GM19023 (cell line): ENCODE results near the gene COL2A1.
A peak's percentile ranks its signal among the peaks of the same experiment; 100 is the strongest.

Experiments
- ATAC-seq: cut with Tn5 transposase; IDR thresholded peaks from one replicate; pipeline ENCODE4 v1.9.1; 2021; ENCODE audit warnings: mild to moderate bottlenecking, moderate library complexity; ENCODE audit not compliant: unreplicated experiment

Gene COL2A1

DNA sequence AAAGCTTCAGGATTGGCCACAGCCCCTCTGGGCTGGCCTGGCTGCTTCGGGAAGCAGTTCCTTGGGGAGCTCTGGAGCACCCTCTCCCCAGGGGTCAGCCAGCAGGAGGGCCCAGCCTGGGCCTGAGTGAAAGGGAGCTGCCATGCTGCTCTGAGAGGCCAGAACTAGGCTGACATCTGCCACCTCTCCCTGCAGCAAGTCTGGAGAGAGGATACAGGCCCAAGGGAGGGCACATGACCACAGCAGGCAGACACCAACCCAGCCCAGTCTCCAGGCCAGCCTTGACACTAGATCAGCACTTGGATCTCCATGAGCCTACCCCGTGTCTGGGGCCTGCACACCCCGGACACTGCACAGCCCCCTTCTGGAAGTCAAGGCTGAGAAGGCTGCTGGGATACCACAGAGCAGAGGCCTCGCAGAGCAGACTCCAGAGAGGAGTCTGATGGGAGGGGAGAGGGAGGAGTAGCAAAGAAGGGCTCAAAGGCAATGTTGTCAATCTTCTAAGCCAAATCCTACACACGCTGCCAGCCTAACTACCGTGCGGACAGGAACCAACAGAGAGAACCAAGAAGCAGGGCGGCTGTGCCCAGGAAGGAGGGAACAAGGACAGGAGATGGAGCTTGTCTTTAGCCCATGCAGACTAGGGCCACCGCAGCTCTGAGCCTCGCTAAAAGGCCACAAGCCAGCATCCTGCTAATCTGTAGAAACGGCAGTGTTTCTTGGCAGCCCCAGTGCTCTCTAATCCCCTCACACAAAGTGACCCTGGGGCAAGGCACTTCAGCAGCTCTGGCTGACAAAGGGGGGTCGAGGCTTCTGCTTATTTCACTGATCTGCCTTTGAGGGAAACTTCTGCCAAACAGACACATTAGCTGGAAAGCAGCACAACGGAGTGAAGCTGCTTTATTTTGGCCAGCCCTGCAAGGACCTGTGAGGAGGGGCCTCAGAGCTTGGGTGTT, 12.9 kb downstream of the COL2A1 start:
- no peak for ATAC-seq

DNA sequence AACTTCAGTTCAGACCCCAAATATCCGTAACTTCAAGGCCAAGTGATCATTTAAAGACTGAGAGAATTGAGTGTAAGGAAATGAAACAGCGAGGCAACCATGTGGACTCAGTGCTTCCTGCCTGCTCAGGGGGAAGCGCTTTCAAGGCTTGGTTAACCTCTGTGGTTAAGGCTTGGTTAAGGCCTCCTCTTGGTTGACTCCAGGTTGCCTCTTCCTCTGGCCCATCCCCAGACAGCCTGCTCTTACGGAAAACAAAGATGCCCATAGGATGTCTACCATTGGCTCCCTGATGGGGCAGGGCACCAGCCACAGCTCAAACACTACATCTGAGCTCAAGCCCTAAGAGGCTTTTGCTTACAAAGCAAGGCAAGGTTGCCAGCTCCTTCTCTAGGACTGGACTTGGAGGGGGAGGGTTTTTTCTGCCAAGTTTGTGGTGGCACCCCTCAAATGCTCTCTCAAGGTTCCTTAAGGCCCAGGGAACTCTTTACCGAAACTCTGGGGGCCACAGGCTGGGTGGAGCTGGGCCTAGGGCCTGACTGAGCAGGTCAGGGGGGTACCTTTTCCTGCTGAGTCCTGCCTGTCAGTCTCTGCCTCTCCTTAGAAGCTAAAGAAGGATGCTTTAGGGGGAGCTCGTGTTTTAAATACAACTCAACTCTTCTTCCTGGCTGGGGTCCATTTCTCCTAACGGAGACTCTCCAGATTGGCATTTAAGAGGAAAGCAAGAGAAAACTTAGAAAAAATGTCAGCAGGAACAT, 13.7 kb downstream of the COL2A1 start:
- ATAC-seq: peak; percentile 85

DNA sequence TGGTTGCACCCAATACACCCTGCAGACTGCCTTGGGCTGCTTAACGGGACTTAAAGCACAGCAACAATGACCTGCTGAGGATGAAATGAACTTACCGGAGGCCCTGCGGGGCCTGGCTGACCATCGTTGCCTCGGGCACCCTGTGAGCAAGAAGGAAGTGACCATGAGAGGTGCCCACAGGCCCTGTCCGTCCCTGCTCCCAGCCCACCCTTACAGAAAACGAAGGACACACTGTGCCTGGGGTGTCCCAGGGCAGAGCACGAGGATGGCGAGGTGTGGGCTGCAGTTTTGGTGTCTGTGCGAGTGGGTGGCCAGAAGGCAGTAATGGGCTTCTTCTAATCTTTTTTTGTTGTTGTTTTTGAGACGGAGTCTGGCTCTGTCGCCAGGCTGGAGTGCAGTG, 14.6 kb downstream of the COL2A1 start:
- no peak for ATAC-seq

DNA sequence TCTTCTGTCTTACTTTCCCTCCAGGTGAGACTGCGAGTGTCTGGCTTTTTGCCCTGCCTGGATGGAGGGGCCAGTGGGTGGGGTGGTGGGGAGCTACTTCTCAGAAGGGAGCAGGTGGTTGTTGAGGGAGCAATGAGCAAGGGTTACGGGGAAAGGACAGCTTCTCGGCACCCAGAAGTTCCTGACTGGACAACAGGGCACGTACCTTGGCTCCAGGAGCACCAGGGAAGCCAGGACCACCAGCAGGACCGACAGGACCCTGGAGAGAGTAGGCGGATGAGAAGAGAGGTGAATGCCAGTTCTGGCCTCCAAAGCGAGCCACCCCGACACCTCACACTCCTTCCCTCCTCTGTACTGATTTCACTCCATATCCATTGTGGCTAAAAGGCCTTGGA, 15.3 kb downstream of the COL2A1 start:
- no peak for ATAC-seq

DNA sequence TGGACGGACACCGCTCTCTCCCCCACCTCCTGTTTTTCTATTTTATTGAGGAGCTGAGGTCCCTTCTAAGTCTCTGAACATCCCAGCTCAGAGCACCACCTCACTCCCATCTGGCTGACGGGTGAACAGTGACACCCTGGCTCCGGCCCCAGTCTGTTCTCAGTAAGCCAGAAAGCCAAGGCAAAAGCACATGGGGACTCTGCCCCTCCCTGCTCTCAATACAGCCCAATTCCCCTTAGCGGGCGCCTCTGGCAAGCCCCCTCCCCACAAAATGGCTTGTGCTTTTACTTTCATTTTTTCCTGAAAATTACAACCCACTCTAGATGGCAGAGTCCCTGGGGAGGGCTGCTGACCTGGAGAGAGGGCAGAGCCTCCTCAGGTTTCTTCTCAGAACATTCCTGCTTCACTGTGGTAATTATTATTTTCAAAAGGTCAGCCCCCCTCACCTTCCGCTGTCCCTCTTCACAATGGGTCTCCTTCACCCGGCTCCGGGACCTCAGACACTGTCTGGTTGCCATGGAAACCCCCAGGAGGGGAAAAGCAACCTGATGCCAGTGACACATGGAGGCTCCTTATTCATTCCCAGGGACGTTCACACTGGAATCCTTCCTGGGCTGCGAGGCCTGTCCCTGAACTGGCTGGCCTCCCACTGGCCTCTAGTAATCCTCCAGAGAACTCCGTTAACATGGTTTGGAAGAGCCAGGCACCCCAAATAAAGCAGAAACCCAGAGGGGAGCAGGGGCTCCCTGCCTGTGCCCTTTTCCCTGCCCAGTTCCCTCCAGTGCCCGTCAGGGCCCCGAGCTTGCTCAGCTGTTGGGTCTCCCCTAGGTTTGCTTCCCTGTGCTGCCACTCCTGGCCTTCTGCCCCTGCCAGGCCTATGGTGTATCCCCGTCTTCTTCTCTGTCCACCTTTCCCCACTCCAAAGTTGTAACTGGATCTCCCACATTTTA, 15.9 kb downstream of the COL2A1 start:
- no peak for ATAC-seq

DNA sequence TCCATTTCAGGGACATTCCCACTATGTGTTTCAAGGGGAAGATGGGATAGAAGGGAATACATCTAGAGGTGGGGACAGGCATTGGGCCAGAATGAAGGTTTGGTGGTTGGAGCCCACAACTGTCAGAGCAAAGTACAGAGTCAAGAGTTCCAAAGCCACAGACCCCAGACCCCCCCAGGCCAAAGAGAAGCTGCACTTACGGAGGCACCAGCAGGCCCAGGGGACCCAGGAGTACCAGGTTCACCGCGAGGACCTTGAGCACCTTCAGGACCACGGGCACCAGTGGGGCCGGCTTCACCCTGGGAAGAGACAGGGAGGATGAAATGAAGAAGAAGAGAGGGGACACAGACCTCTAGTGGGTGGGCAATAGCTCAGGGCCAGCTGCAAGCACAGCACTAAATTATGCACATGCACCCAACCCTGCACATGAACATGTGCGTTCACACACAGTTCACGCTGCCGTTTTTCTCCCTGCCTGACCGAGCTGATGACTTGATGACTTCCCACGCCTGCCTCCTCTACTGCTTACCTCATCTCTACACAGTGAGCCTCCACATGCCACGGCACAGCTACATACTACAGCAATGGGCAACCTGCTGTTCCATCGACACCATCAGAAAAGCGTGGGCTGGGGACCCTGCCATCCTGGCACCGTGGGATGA, 16.7 kb downstream of the COL2A1 start:
- no peak for ATAC-seq

DNA sequence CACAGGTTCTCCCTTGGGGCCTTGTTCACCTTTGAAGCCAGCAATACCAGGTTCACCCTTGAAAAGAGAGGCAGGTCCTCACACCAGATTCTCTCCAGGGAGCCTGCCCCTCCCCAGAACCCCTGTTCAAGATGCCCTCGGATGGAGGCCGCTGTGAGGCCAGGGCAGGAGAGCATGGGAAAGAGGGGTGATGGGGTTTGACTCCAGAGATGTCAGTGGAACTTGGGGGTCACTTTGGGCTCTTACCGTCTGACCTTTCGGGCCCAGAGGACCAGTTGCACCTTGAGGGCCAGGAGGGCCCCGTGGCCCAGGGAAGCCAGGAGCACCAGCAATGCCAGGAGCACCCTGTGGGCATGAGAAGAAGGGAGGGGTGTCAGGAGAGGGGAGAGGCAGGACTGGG, 17.4 kb downstream of the COL2A1 start:
- no peak for ATAC-seq

DNA sequence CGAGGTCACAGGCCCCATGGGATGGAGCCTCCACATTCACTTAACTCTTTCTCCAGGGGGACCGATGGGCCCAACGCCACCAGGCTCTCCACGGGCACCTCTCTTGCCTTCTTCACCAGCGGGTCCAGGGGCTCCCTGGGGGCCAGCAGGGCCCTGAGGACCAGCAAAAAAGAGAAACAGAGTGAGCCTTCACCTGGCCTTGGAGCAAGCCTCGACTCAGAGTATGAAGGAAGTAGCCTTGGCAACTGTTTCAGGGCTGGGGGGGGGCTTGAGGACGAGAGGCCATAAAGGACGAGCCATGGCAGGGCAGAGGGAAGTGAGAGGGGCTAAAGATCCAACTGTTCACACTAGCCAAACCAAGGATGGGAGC, 18.0 kb downstream of the COL2A1 start:
- ATAC-seq: no peak

DNA sequence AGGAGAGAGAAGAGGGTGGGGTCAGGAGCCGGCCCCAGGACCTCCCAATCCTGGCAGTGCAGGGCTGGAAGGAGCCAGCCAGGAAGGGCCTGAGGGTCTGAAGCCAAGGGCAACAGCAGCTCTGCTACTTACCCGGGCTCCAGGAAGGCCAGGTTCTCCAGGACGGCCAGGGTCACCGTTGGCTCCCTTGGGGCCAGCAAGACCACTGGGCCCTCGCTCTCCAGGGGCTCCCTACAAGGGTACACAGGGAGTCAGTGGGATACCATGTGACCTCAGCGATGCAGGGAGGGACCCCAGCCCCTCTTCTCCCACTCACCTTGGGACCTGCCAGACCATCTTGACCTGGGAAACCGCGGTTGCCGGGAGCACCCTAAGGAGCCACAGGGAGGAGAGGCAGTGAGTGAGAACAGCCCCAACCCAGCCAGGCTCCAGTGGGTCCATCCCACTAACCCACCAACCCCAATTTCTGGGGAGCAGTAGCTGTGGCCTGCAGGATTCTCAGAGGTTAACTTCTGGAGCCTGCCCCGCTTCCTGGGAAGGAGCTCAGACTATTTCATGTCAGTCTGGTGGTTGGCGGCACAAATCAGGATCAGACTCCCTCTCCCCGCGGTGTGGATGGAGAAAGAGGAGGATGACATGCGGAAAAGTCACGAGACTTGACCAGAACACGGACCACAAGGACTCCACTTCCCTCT, 18.5 kb downstream of the COL2A1 start:
- no peak for ATAC-seq

DNA sequence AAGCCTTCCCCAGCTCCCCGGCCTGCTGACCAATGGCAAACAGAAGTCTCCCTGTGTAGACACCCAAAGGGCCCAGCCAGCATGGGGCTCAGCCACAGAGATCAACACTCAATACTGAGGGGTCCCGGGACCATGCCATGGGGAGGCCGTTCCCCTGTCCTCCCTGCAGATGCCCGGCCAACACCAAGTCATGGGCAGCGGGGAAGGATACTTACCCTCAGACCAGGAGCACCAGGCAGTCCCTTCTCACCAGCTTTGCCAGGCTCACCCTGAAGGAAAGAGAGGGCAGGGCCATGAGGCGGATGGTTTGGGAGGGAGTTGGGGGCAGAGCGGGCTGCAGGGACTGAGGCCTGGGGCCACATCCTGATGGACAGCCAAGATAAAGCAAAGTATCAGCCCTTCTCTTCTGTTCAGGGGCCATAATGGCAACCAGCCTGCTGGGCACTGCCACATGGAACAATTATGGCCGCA, 19.9 kb downstream of the COL2A1 start:
- ATAC-seq: no peak

DNA sequence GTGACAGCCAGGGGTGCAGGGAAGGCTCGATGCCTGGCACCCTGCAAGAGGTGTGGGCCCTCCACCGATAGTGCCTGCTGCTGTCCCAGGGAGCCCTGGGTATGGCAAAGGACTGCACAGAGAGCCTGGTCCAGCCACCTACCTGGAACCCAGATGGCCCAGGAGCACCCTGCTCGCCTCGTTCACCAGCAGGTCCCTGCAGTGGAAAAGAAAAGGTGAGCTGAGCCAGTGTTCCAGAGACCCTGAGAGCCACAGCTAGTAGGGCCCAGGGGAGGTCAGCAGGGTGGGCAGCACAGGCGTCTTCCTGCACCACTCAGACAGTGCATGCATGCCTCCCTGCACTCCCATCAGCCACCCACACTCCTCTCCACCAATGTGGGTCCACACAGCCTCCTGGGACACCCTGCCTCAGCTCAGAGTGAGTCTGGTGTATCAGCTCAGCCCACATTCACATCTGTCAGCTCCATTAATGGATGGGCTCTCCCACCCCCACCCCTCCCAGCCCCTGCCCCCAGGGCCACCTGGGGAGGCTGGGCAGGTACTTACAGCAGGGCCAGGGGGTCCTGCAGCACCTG, 20.6 kb downstream of the COL2A1 start:
- no peak for ATAC-seq

DNA sequence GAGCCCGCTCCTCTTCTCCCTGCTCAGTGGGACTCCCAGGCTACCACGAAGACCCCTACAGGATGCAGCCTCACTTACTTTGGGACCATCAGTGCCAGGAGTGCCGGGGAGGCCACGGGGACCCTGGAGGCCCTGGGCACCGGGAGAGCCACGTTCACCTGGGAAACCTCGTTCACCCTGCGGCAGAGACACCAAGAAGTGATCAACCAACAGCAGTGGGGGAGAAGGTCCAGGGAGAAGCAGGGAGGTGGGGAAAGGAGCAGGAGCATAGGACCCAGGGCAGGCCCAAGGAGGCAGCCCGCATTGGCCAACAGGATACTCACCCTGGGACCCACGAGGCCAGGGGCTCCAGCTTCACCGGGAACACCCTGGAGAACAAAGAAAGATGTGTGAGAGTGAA, 21.5 kb downstream of the COL2A1 start:
- no peak for ATAC-seq

DNA sequence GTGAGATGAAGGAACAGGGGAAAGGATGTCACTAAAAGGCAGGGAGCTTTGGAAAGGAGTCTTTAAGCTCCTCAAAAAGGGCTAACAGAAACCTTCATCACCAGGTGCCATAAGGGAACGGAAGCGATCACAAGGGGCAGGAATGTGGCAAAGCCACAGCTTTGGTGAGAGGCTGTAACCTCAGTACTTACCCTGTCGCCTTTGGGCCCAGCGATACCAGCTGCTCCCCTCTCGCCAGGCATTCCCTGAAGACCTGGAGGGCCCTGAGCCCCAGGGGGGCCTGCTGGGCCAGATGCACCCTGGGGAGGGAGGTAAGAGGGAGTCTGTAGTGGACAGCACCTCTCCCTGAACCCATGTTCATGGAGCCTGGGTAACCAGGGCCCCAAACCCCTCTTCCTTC, 22.0 kb downstream of the COL2A1 start:
- no peak for ATAC-seq

DNA sequence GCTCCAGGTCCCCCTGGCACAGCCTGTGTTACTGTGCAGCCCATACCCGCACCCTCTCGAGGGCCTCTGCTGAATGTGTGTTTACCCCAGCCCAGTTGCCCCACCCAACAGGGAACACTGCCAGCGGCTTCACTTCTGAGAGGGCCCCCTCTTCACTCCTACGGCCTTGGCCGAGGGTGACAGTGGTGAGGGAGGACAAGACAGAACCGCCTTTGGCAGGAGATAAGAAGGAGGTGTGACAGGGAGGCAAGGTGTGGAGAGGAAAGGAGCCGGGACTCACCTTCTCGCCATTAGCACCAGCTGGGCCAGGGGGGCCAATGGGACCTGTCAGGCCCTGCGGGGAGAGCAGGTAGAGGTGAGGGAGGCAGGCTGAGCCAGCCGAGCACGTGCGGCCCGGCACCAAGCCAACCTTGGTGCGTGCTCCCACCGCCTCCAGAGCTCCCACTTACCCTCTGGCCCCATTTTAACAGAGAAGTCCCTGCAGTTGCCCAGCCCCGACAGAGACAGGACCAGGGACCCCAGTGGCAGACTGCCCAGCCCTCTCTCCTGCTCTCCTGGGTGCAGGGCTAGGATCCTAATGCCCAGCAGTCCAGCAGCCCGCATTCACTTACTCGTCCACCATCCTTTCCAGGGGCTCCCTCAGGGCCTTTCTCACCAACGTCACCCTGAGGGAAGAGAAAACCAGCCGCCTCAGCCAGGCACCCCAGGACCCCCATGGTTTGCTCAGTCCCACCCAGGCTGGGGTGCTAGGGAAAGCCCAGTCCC, 22.6 kb downstream of the COL2A1 start:
- no peak for ATAC-seq

DNA sequence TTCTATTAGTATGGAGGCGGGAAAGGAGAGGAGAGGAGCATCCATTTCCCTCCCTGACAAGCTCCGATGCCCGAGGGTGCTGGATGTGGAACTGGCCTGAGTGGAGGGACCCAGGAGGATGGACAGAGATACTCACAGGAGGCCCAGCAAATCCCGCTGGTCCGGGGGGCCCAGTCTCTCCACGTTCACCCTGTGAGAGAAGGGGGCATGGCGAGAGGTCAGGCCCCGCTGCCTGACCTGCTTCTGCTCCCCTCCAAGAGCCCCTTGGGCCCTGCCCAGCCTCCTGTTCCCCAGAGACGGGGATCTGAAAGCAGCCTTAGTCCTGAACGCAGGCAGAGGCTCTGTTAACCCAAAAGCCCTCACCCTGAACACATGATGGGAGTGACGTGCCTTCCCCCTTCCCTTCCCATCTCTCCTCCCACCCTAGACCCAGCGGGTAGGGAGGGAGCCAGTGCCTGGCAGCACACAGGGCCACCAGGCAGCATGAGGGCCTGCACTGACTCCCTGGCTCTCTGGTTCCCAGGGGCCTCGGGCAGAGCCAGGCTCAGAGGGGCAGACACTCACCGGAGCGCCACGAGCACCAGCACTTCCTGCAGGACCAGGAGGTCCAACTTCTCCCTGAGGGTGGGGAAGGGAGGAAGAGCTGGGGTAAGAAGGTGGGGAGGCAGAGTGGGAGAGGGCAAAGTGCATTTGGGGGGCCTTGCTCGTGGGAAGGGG, 23.3 kb downstream of the COL2A1 start:
- ATAC-seq: no peak

DNA sequence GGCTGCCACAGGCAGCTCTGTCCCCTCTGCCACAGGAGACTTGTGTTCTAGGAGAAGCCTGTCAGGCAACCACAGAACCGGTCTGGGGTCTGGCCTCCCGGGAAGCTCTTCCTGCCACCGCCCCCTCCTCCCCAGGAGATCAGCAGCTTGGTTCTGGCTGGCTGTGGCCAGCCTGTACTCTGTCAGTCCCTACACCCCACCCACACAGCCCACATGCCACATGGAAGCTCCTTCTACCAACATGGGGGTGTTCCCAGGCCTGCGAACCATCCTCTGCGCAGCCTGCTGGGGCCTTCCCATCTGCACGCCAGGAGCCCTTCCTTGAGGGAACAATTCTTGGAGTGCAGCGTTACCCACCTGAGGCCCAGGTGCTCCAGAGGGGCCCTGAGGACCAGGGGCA, 24.1 kb downstream of the COL2A1 start:
- no peak for ATAC-seq

DNA sequence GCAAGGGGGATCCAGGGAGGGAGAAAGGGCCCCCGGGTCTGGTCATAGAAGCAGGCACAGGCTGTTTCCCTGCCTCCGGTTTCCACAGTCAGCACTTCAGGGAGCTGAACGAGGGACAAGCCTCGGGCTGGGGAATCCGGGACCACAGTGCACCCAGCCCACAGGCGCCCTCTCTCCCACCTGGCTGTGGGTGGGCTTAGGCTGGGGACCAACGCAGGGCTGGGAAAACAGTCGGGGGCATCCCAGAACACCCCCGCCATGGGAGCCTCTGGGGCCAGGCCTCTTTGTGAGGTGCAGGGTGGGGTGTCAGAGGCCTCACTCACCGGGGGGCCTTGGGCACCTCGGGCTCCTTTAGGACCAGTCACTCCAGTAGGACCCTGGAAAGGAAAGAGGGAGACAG, 24.6 kb downstream of the COL2A1 start:
- ATAC-seq: no peak

DNA sequence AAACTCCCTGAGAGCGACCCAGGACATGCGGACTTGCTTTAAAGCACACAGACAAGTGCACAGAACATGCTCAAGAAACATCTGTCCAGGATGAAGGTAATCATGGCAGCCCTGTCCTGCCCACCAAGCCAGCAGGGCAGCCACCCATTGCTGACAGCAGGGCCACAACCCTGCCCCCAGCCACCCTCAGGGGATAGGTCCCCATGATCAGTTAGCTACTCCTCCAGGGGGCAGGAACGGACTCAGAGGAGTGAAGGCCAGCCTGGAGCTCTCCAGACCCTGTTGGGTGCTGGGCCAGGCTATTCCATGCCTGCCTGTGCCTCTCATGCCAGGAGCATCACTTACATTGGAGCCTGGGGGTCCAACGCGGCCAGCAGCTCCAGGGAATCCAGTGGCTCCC, 25.1 kb downstream of the COL2A1 start:
- no peak for ATAC-seq
